ENCODE measurements around the gene SCAMP2. TPM values are rescaled to one million over a fixed set of nuclear protein-coding genes. Genes with fewer than 3 reads are reported as not detected.

The SCAMP2 gene
- total and polyA plus RNA-seq, 2 experiments from 2014 or later = 34.7 to 51.3 TPM

GRCh38 chr15:74823324-74823723, 49.8 kb downstream of the SCAMP2 start:
- Histone ChIP-seq H3K27me3 (ENCODE audit: insufficient read depth) (peaks cover 35% of the 10 kb centered on the region), H3K79me2 (replicated peaks; ENCODE audit: insufficient read depth) (no peaks in the 10 kb centered on the region), H3K4me3 (no peak overlapping the region), H2AFZ (no peak overlapping the region), H3F3A (replicated peaks; ENCODE audit: low read depth) (peaks cover 5% of the 10 kb centered on the region; the same call in 1 of the 2 replicates), H3K36me3 (ENCODE audit: insufficient read depth) (no peaks in the 10 kb centered on the region), H3K27ac (ENCODE audit: low read depth) (no peak overlapping the region), H4K20me1 (replicated peaks; ENCODE audit: insufficient read depth) (no peaks in the 10 kb centered on the region), H3K4me2 (no peak overlapping the region), H3K4me1 (ENCODE audit: insufficient read depth) (peaks cover 7% of the 10 kb centered on the region; the same call in 1 of the 2 replicates), H3K9me2 (ENCODE audit: insufficient read depth) (no peaks in the 10 kb centered on the region)
- Mint-ChIP-seq H3K4me3 (no peak overlapping the region), H3K27me3 (ENCODE audit: insufficient read depth, low read depth, poor library complexity) (peaks cover 43% of the 10 kb centered on the region), H3K4me1 (peaks cover 23% of the 10 kb centered on the region), H3K27ac (no peak overlapping the region), H3K9me3 (no peaks in the 10 kb centered on the region), H3K36me3 (ENCODE audit: low read depth) (no peaks in the 10 kb centered on the region)
- no peak for TF ChIP-seq NANOG (IDR thresholded peaks at IDR 0.05; ENCODE audit: borderline replicate concordance)
- no peak for TF ChIP-seq EZH2 (IDR thresholded peaks at IDR 0.05; ENCODE audit: low read depth, unreplicated experiment)
- no peak for TF ChIP-seq JUNB (IDR thresholded peaks at IDR 0.05; ENCODE audit: unreplicated experiment)
- TF ChIP-seq ZNF114 (CRISPR knock-in tag; IDR thresholded peaks at IDR 0.05) = no peak
- TF ChIP-seq EZH2phosphoT487 (IDR thresholded peaks at IDR 0.05; ENCODE audit: unreplicated experiment) = no peak
- no peak for TF ChIP-seq STAT1 (IDR thresholded peaks at IDR 0.05; ENCODE audit: unreplicated experiment)
- TF ChIP-seq ZNF331 (CRISPR knock-in tag; IDR thresholded peaks at IDR 0.05; ENCODE audit: low read depth) = no peak
- TF ChIP-seq CTCF (conservative IDR thresholded peaks at IDR 0.05; ENCODE audit: low read depth in 2 of 2) = no peak
- TF ChIP-seq ETS1 (IDR thresholded peaks at IDR 0.05) = no peak
- no peak for TF ChIP-seq REST (IDR thresholded peaks at IDR 0.05; ENCODE audit: unreplicated experiment)
- no peak for TF ChIP-seq POLR2AphosphoS5 (IDR thresholded peaks at IDR 0.05; ENCODE audit: low read depth)
- TF ChIP-seq CREB1 (CRISPR knock-in tag; IDR thresholded peaks at IDR 0.05; ENCODE audit: low read depth) = no peak
- TF ChIP-seq ZNF462 (CRISPR knock-in tag; IDR thresholded peaks at IDR 0.05) = no peak
- ATAC-seq = no peak
- no peak for DNase-seq (ENCODE audit: low spot score)

Data from GM23338 (cell line).